Suprapubic skin (tissue), 4 donors: Measurements from ENCODE around the gene PCSK1. TPM values are rescaled to one million over a fixed set of nuclear protein-coding genes. Genes with fewer than 3 reads are reported as not detected.

Experiments
- DNase-seq, 2 donors: peaks; one replicate each; pipeline ENCODE4 v3.0.0-alpha.2; 2019; ENCODE audit warnings: low spot score in 2 of 2
- H3K27ac ChIP-seq: fragments of 200-600 bp; sonication (generic); one replicate; pipeline ENCODE4 v1.5.1; 2019
- H3K27me3 ChIP-seq: fragments of 200-600 bp; sonication (generic); one replicate; pipeline ENCODE4 v1.5.1; 2019
- H3K36me3 ChIP-seq: fragments of 200-600 bp; sonication (generic); one replicate; pipeline ENCODE4 v1.5.1; 2019
- H3K4me1 ChIP-seq: fragments of 200-600 bp; sonication (generic); one replicate; pipeline ENCODE4 v1.5.1; 2019
- H3K4me3 ChIP-seq: fragments of 200-600 bp; sonication (generic); one replicate; pipeline ENCODE4 v1.5.1; 2019; ENCODE audit warnings: mild to moderate bottlenecking
- H3K9me3 ChIP-seq: fragments of 200-600 bp; sonication (generic); one replicate; pipeline ENCODE4 v1.5.1; 2019
- EP300 ChIP-seq: sonication (generic); formaldehyde crosslinking; IDR thresholded peaks from one replicate; pipeline ENCODE4 v1.6.1; 2017; ENCODE audit warnings: antibody characterized with exemption
- POLR2A ChIP-seq, 2 donors: fragments of 450-650 bp; IDR thresholded peaks; one replicate each; pipeline ENCODE4 v1.6.1; 2017; ENCODE audit warnings: antibody characterized with exemption in 2 of 2, mild to moderate bottlenecking in 2 of 2, moderate library complexity in 2 of 2
- POLR2AphosphoS5 ChIP-seq, 3 donors: sonication (generic); formaldehyde crosslinking; IDR thresholded peaks; one replicate each; pipeline ENCODE4 v1.6.1; 2017; ENCODE audit warnings: antibody characterized with exemption in 3 of 3
- WGBS: methylation state at CpG from one replicate; pipeline ENCODE4 v1.1.5; 2018; 5-methylcytosine and 5-hydroxymethylcytosine counted together
- total RNA-seq, 4 donors: library from RNA; depleted of rRNA; stranded (reverse); fragments of >200 nt; gene quantifications; one replicate each; pipeline ENCODE4 v1.1.0, GENCODE V29; 2016
- TF ChIP-seq, protein P1 (sequence below), 2 donors: fragments of 200-600 bp in 1 of 2; fragments of 450-650 bp in 1 of 2; sonication (generic) in 1 of 2; IDR thresholded peaks; one replicate each; pipeline ENCODE4 v1.5.1; 2016 to 2019; ENCODE audit warnings: antibody characterized with exemption in 2 of 2, mild to moderate bottlenecking in 1 of 2, moderate library complexity in 1 of 2

Gene PCSK1
- total RNA-seq, 4 donors from 2014 or later: 0.25 to 1.4 (median 0.36) TPM

DNA sequence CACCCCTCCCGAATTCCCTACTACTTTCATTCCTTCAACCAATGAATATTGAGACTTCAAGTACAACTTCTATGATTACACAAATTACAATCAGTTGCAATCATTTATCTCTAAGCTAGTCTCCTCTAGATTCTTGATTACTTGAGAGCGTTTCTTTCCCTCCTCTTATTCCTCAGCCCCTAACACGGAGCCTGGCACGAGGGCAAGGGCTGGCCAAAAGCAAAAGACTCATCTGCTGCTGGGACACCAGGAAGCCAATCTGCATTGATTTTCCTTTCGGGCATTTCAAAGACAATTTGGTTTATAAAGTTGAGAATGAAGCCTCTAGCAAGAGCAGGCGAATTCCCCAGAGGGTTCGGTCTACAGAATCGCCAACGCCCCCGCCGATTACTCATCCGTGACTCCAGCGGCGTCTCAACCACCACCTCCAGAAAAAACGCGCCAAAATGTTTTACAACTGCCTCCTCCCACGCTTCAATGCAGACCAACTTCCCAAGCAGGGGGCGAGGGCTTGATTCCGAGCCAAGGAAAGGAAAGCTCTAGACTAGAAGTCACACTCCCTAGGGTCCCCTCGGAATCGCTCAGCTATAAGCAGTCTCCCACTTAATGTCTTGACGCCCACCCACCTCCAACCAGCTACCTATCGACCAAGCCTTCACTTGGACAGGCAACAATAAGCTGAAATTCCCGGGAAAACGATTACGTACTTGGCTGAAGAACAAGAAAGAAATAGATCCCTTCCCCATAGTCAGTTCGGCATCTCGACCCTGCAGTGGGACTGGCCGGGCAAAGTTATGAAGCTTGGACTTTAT is 1.5 kb downstream of the PCSK1 start:
- Histone ChIP-seq H3K27ac (no peak overlapping the region), H3K36me3 (no peaks in the 10 kb centered on the region), H3K9me3 (no peaks in the 10 kb centered on the region), H3K4me1 (peaks cover 36% of the 10 kb centered on the region), H3K4me3 (peak overlapping the region; percentile 28), H3K27me3 (peaks cover 53% of the 10 kb centered on the region)
- no peak for TF ChIP-seq POLR2A (IDR thresholded peaks at IDR 0.05)
- TF ChIP-seq EP300: no peak
- TF ChIP-seq, protein P1, sequence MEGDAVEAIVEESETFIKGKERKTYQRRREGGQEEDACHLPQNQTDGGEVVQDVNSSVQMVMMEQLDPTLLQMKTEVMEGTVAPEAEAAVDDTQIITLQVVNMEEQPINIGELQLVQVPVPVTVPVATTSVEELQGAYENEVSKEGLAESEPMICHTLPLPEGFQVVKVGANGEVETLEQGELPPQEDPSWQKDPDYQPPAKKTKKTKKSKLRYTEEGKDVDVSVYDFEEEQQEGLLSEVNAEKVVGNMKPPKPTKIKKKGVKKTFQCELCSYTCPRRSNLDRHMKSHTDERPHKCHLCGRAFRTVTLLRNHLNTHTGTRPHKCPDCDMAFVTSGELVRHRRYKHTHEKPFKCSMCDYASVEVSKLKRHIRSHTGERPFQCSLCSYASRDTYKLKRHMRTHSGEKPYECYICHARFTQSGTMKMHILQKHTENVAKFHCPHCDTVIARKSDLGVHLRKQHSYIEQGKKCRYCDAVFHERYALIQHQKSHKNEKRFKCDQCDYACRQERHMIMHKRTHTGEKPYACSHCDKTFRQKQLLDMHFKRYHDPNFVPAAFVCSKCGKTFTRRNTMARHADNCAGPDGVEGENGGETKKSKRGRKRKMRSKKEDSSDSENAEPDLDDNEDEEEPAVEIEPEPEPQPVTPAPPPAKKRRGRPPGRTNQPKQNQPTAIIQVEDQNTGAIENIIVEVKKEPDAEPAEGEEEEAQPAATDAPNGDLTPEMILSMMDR (IDR thresholded peaks at IDR 0.05): no peak
- no peak for TF ChIP-seq POLR2AphosphoS5 (IDR thresholded peaks at IDR 0.05)
- no peak for DNase-seq
- WGBS: 5% methylated on average over 23 of the region's 29 CpGs

DNA sequence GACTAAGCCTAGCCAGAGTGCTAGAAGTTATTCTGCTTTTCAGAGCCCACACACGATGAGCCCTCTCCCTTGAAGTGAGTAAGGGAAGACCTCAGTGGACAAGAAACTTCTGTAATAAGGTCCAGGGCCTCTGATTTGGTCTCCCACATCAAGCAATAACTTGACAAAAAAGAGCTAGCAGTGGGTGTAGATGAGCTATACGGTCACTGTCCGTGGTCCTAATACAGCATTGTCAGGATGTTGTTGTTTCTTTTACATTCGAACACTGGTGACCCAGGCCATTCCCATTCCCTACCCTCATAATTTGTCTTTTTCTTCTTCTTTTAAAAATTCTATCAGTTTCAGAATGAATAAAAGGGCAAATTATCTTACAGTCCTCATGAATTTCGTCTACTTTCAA is 5.2 kb downstream of the PCSK1 start:
- H3K36me3 ChIP-seq: no peaks in the 10 kb centered on the region
- no peak overlapping the region for H3K27ac ChIP-seq
- H3K4me1 ChIP-seq: peaks cover 19% of the 10 kb centered on the region
- no peaks in the 10 kb centered on the region for H3K9me3 ChIP-seq
- 51% methylated on average over 5 of the region's 5 CpGs for WGBS
- no peak for DNase-seq
- H3K4me3 ChIP-seq: no peak overlapping the region
- TF ChIP-seq EP300 (no peak), POLR2A (IDR thresholded peaks at IDR 0.05) (no peak), POLR2AphosphoS5 (IDR thresholded peaks at IDR 0.05) (no peak)
- TF ChIP-seq, protein P1 (IDR thresholded peaks at IDR 0.05): no peak
- H3K27me3 ChIP-seq: peaks cover 31% of the 10 kb centered on the region

GRCh38 chr5:96426831-96427230 is 6.2 kb downstream of the PCSK1 start:
- no peaks in the 10 kb centered on the region for H3K36me3 ChIP-seq
- TF ChIP-seq, protein P1 (IDR thresholded peaks at IDR 0.05): no peak
- TF ChIP-seq EP300 (no peak), POLR2A (IDR thresholded peaks at IDR 0.05) (no peak), POLR2AphosphoS5 (IDR thresholded peaks at IDR 0.05) (no peak)
- H3K27me3 ChIP-seq: peaks cover 21% of the 10 kb centered on the region
- H3K4me1 ChIP-seq: peaks cover 9% of the 10 kb centered on the region
- DNase-seq: no peak
- no peak overlapping the region for H3K4me3 ChIP-seq
- no peak overlapping the region for H3K27ac ChIP-seq
- no peaks in the 10 kb centered on the region for H3K9me3 ChIP-seq

DNA sequence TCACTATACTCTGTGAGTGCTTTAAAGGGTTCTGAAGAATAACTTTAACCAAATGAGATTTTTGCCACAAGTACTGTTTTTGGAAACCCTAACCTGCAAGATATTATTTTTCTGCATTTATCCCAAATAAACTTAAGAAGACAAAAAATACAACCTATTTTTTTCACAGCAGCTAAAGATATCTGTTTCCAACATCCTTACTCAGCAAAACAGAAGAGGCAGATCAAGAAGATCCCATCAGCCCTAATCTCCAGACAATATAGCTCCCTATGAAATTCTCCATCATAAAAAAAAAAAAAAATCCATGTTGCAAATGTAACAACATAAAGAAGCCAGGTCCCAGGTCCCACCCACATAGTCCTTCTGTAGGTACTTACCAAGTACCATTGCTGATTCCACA is 7.6 kb downstream of the PCSK1 start:
- Histone ChIP-seq H3K36me3 (no peaks in the 10 kb centered on the region), H3K27me3 (peaks cover 10% of the 10 kb centered on the region), H3K4me3 (no peak overlapping the region), H3K9me3 (no peaks in the 10 kb centered on the region), H3K27ac (no peak overlapping the region), H3K4me1 (no peaks in the 10 kb centered on the region)
- no peak for DNase-seq
- no peak for TF ChIP-seq POLR2A (IDR thresholded peaks at IDR 0.05)

GRCh38 chr5:96415897-96416296 is 17.2 kb downstream of the PCSK1 start:
- no peaks in the 10 kb centered on the region for H3K36me3 ChIP-seq
- H3K27me3 ChIP-seq: no peaks in the 10 kb centered on the region
- H3K27ac ChIP-seq: no peak overlapping the region
- H3K4me3 ChIP-seq: no peak overlapping the region
- 79% methylated on average over 3 of the region's 3 CpGs for WGBS
- DNase-seq: no peak
- no peaks in the 10 kb centered on the region for H3K4me1 ChIP-seq
- H3K9me3 ChIP-seq: no peaks in the 10 kb centered on the region
- TF ChIP-seq EP300 (no peak), POLR2A (IDR thresholded peaks at IDR 0.05) (no peak), POLR2AphosphoS5 (IDR thresholded peaks at IDR 0.05) (no peak)
- TF ChIP-seq, protein P1 (IDR thresholded peaks at IDR 0.05): no peak
